Liver (tissue), 9 donors: ENCODE data around the gene AIPL1. TPM values are rescaled to one million over a fixed set of nuclear protein-coding genes. Genes with fewer than 3 reads are reported as not detected.

Experiments used
- DNase-seq: peaks from one replicate; pipeline ENCODE4 v3.0.0-alpha.2; 2017; ENCODE audit warnings: low spot score
- H3K27ac ChIP-seq, 2 donors: one replicate each; pipeline ENCODE4 v1.7.0; 2013; ENCODE audit warnings: inconsistent platforms in 2 of 2, low read length in 2 of 2, control low read depth in 1 of 2, low read depth in 1 of 2, mild to moderate bottlenecking in 1 of 2
- H3K27me3 ChIP-seq, 4 donors: one replicate each; pipeline versions ENCODE4 v1.6.1 to v1.7.0; 2013; ENCODE audit warnings: low read length in 3 of 4, inconsistent platforms in 1 of 4, mild to moderate bottlenecking in 1 of 4, moderate library complexity in 1 of 4; ENCODE audit not compliant: control insufficient read depth in 4 of 4, insufficient read depth in 4 of 4
- H3K36me3 ChIP-seq, 4 donors: one replicate each; pipeline versions ENCODE4 v1.6.1 to v1.7.0; 2013; ENCODE audit warnings: low read length in 3 of 4, mild to moderate bottlenecking in 3 of 4, low read depth in 1 of 4, moderate library complexity in 1 of 4; ENCODE audit not compliant: control insufficient read depth in 4 of 4, insufficient read depth in 3 of 4
- H3K4me1 ChIP-seq, 4 donors: one replicate each; pipeline versions ENCODE4 v1.6.1 to v1.7.0; 2013; ENCODE audit warnings: low read length in 3 of 4, mild to moderate bottlenecking in 3 of 4, moderate library complexity in 1 of 4; ENCODE audit not compliant: control insufficient read depth in 4 of 4, insufficient read depth in 4 of 4
- H3K4me3 ChIP-seq, 3 donors: one replicate each; pipeline versions ENCODE4 v1.6.1 to v1.7.0; 2013; ENCODE audit warnings: low read length in 3 of 3, control low read depth in 1 of 3, low read depth in 1 of 3, mild to moderate bottlenecking in 1 of 3
- H3K9ac ChIP-seq, 2 donors: one replicate each; pipeline ENCODE4 v1.7.0; 2013; ENCODE audit warnings: low read length in 2 of 2, mild to moderate bottlenecking in 2 of 2, moderate library complexity in 2 of 2, control low read depth in 1 of 2, low read depth in 1 of 2
- H3K9me3 ChIP-seq, 4 donors: one replicate each; pipeline versions ENCODE4 v1.6.1 to v1.7.0; 2013; ENCODE audit warnings: low read length in 3 of 4; ENCODE audit not compliant: control insufficient read depth in 4 of 4
- CTCF ChIP-seq: fragments of 150-350 bp; IDR thresholded peaks from 2 replicates; pipeline ENCODE4 v1.5.1; 2017; ENCODE audit warnings: improper control_type of control experiment, low read depth, low read length; ENCODE audit not compliant: missing input control
- EGR1 ChIP-seq, 2 donors: IDR thresholded peaks; 2 replicates each; pipeline ENCODE4 v1.6.1; 2016 to 2018; ENCODE audit warnings: antibody characterized with exemption in 2 of 2, low read depth in 2 of 2
- FOXA1 ChIP-seq: IDR thresholded peaks from 2 replicates; pipeline ENCODE4 v1.6.1; 2016; ENCODE audit warnings: antibody characterized with exemption
- FOXA2 ChIP-seq: IDR thresholded peaks from 2 replicates; pipeline ENCODE4 v1.6.1; 2016; ENCODE audit warnings: antibody characterized with exemption
- GABPA ChIP-seq, 2 donors: IDR thresholded peaks in 1 of 2; conservative IDR thresholded peaks in 1 of 2; 2 replicates each; pipeline ENCODE4 v1.6.1; 2016; ENCODE audit warnings: antibody characterized with exemption in 2 of 2, mild to moderate bottlenecking in 1 of 2, moderate library complexity in 1 of 2
- JUND ChIP-seq, 2 donors: IDR thresholded peaks; 2 replicates each; pipeline ENCODE4 v1.6.1; 2016; ENCODE audit warnings: antibody characterized with exemption in 2 of 2
- MAX ChIP-seq: IDR thresholded peaks from 2 replicates; pipeline ENCODE4 v1.6.1; 2016; ENCODE audit warnings: antibody characterized with exemption
- NR2F2 ChIP-seq: IDR thresholded peaks from 2 replicates; pipeline ENCODE4 v1.6.1; 2016; ENCODE audit warnings: antibody characterized with exemption
- RAD21 ChIP-seq, 2 donors: IDR thresholded peaks; 2 replicates each; pipeline ENCODE4 v1.6.1; 2016; ENCODE audit warnings: antibody characterized with exemption in 2 of 2, mild to moderate bottlenecking in 2 of 2
- RXRA ChIP-seq, 2 donors: IDR thresholded peaks; 2 replicates each; pipeline ENCODE4 v1.6.1; 2017 to 2018; ENCODE audit warnings: antibody characterized with exemption in 2 of 2, mild to moderate bottlenecking in 1 of 2
- SP1 ChIP-seq: IDR thresholded peaks from 2 replicates; pipeline ENCODE4 v1.6.1; 2018; ENCODE audit warnings: antibody characterized with exemption, mild to moderate bottlenecking
- TAF1 ChIP-seq: conservative IDR thresholded peaks from 2 replicates; pipeline ENCODE4 v1.6.1; 2016; ENCODE audit warnings: antibody characterized with exemption, mild to moderate bottlenecking
- YY1 ChIP-seq: IDR thresholded peaks from 2 replicates; pipeline ENCODE4 v1.6.1; 2016; ENCODE audit warnings: antibody characterized with exemption, mild to moderate bottlenecking
- WGBS: extraction: QIAGEN DNeasy Blood & Tissue Kit; methylation state at CpG from one replicate; pipeline ENCODE4 v1.1.7; 2013; 5-methylcytosine and 5-hydroxymethylcytosine counted together
- polyA plus RNA-seq, 2 donors: library from polyadenylated mRNA; stranded (reverse) in 1 of 2; unstranded in 1 of 2; fragments of 200-250 nt in 1 of 2; fragments of >200 nt in 1 of 2; fragmentation: Nextera tagmentation in 1 of 2; extraction: Ambion mirVana in 1 of 2; gene quantifications; one replicate each; pipeline versions ENCODE4 v1.2.1 to v1.2.3, GENCODE V29; 2013 to 2015
- total RNA-seq, 2 donors: library from RNA; depleted of rRNA; stranded (reverse); fragments of >200 nt; gene quantifications; one replicate each; pipeline ENCODE4 v1.2.3, GENCODE V29; 2014
- TF ChIP-seq, protein P1 (sequence below): IDR thresholded peaks from 2 replicates; pipeline ENCODE4 v1.6.1; 2016; ENCODE audit warnings: antibody characterized with exemption
- TF ChIP-seq, protein P2 (sequence below): IDR thresholded peaks from 2 replicates; pipeline ENCODE4 v1.6.1; 2016; ENCODE audit warnings: antibody characterized with exemption, mild to moderate bottlenecking
- TF ChIP-seq, protein P3 (sequence below): IDR thresholded peaks from 2 replicates; pipeline ENCODE4 v1.6.1; 2016; ENCODE audit warnings: antibody characterized with exemption
- donor health status: healthy.
- donor health status: healthy.
- donor health status: healthy.
- donor health status: healthy.
- donor health status: healthy.

The AIPL1 gene
- total and polyA plus RNA-seq, 4 donors: not detected

DNA sequence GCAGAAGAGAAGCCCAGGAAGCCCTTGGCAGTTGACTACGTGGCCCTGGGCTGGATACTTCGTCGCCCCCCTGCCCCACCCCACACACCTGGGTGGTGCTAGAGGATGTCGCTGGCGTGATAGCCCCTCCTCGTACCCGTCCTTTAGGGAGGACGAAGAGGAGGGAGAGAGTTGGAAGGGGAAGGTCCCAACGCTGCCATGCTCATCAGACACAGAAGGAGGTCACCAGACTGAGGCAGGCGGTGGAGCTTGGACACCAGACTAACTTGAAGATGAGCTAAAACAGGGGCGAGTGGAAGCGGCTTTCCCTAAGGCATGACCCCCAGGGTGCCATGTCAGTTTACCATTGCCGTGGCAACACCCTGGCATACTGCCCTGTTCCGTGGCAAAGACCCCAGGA is 11.0 kb downstream of the AIPL1 start:
- WGBS: 69% methylated on average over 14 of the region's 14 CpGs
- Histone ChIP-seq H3K27me3 (no peaks in the 10 kb centered on the region), H3K27ac (no peak overlapping the region), H3K36me3 (no peaks in the 10 kb centered on the region), H3K9me3 (no peaks in the 10 kb centered on the region), H3K9ac (no peak overlapping the region), H3K4me3 (no peak overlapping the region), H3K4me1 (no peaks in the 10 kb centered on the region)
- no peak for DNase-seq
- TF ChIP-seq CTCF (no peak), RAD21 (IDR thresholded peaks at IDR 0.05) (no peak), EGR1 (IDR thresholded peaks at IDR 0.05; ENCODE audit: low read depth in 2 of 2) (no peak), RXRA (IDR thresholded peaks at IDR 0.05) (no peak), MAX (no peak), SP1 (no peak), FOXA1 (no peak), NR2F2 (no peak), FOXA2 (no peak), GABPA (IDR thresholded peaks at IDR 0.05 in 1 of 2, conservative IDR thresholded peaks at IDR 0.05 in 1 of 2) (no peak), YY1 (no peak), JUND (IDR thresholded peaks at IDR 0.05) (no peak), TAF1 (no peak)
- TF ChIP-seq, protein P1, sequence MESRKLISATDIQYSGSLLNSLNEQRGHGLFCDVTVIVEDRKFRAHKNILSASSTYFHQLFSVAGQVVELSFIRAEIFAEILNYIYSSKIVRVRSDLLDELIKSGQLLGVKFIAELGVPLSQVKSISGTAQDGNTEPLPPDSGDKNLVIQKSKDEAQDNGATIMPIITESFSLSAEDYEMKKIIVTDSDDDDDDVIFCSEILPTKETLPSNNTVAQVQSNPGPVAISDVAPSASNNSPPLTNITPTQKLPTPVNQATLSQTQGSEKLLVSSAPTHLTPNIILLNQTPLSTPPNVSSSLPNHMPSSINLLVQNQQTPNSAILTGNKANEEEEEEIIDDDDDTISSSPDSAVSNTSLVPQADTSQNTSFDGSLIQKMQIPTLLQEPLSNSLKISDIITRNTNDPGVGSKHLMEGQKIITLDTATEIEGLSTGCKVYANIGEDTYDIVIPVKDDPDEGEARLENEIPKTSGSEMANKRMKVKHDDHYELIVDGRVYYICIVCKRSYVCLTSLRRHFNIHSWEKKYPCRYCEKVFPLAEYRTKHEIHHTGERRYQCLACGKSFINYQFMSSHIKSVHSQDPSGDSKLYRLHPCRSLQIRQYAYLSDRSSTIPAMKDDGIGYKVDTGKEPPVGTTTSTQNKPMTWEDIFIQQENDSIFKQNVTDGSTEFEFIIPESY: no peak
- TF ChIP-seq, protein P2, sequence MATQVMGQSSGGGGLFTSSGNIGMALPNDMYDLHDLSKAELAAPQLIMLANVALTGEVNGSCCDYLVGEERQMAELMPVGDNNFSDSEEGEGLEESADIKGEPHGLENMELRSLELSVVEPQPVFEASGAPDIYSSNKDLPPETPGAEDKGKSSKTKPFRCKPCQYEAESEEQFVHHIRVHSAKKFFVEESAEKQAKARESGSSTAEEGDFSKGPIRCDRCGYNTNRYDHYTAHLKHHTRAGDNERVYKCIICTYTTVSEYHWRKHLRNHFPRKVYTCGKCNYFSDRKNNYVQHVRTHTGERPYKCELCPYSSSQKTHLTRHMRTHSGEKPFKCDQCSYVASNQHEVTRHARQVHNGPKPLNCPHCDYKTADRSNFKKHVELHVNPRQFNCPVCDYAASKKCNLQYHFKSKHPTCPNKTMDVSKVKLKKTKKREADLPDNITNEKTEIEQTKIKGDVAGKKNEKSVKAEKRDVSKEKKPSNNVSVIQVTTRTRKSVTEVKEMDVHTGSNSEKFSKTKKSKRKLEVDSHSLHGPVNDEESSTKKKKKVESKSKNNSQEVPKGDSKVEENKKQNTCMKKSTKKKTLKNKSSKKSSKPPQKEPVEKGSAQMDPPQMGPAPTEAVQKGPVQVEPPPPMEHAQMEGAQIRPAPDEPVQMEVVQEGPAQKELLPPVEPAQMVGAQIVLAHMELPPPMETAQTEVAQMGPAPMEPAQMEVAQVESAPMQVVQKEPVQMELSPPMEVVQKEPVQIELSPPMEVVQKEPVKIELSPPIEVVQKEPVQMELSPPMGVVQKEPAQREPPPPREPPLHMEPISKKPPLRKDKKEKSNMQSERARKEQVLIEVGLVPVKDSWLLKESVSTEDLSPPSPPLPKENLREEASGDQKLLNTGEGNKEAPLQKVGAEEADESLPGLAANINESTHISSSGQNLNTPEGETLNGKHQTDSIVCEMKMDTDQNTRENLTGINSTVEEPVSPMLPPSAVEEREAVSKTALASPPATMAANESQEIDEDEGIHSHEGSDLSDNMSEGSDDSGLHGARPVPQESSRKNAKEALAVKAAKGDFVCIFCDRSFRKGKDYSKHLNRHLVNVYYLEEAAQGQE: no peak
- TF ChIP-seq, protein P3, sequence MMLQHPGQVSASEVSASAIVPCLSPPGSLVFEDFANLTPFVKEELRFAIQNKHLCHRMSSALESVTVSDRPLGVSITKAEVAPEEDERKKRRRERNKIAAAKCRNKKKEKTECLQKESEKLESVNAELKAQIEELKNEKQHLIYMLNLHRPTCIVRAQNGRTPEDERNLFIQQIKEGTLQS: no peak

GRCh38 chr17:6422654-6423241 is 12.2 kb downstream of the AIPL1 start:
- Histone ChIP-seq H3K9ac (no peak overlapping the region), H3K27me3 (no peaks in the 10 kb centered on the region), H3K27ac (no peak overlapping the region), H3K9me3 (no peaks in the 10 kb centered on the region), H3K4me1 (no peaks in the 10 kb centered on the region), H3K4me3 (no peak overlapping the region), H3K36me3 (no peaks in the 10 kb centered on the region)
- WGBS: 58% methylated on average over 13 of the region's 13 CpGs
- DNase-seq: no peak
- no peak for TF ChIP-seq MAX
- no peak for TF ChIP-seq SP1
- TF ChIP-seq, protein P1: no peak
- TF ChIP-seq RAD21 (IDR thresholded peaks at IDR 0.05): no peak
- TF ChIP-seq GABPA (IDR thresholded peaks at IDR 0.05 in 1 of 2, conservative IDR thresholded peaks at IDR 0.05 in 1 of 2): no peak
- TF ChIP-seq, protein P2: no peak
- no peak for TF ChIP-seq EGR1 (IDR thresholded peaks at IDR 0.05; ENCODE audit: low read depth in 2 of 2)
- TF ChIP-seq RXRA (IDR thresholded peaks at IDR 0.05): no peak
- TF ChIP-seq YY1: no peak
- no peak for TF ChIP-seq FOXA1
- TF ChIP-seq FOXA2: no peak
